Measurements from ENCODE around the gene THSD7A. TPM values are rescaled to one million over a fixed set of nuclear protein-coding genes. Genes with fewer than 3 reads are reported as not detected.

THSD7A gene
- total RNA-seq, 1 donor from 2014 or later = 14.3 TPM

GRCh38 chr7:11638011-11638774 lies 193.8 kb downstream of the THSD7A start:
- H3K27me3 Mint-ChIP-seq = no peaks in the 10 kb centered on the region
- H3K4me1 Mint-ChIP-seq (ENCODE audit: unreplicated experiment) = no peaks in the 10 kb centered on the region
- no peak for DNase-seq (ENCODE audit: extremely low spot score, unreplicated experiment)
- no peak overlapping the region for H3K27ac Mint-ChIP-seq
- TF ChIP-seq CTCF (conservative IDR thresholded peaks at IDR 0.05) = no peak
- H3K36me3 Mint-ChIP-seq = peaks cover 5% of the 10 kb centered on the region
- peaks cover 5% of the 10 kb centered on the region for H3K9me3 Mint-ChIP-seq
- no peak overlapping the region for H3K4me3 Mint-ChIP-seq

- no peaks in the 10 kb centered on the region for H3K27me3 Mint-ChIP-seq
- DNase-seq (ENCODE audit: extremely low spot score, unreplicated experiment) = no peak
Measured at GRCh38 chr7:11636274-11636673, 195.7 kb downstream of the THSD7A start.

GRCh38 chr7:11633310-11633709 lies 198.7 kb downstream of the THSD7A start:
- no peaks in the 10 kb centered on the region for H3K4me1 Mint-ChIP-seq (ENCODE audit: unreplicated experiment)

More at GRCh38 chr7:11636274-11636673, 195.7 kb downstream of the THSD7A start:
- Mint-ChIP-seq H3K4me1 (ENCODE audit: unreplicated experiment) (no peaks in the 10 kb centered on the region), H3K27ac (no peak overlapping the region), H3K4me3 (no peak overlapping the region), H3K36me3 (peaks cover 5% of the 10 kb centered on the region), H3K9me3 (peaks cover 5% of the 10 kb centered on the region)
- TF ChIP-seq CTCF (conservative IDR thresholded peaks at IDR 0.05) = no peak

GRCh38 chr7:11630355-11630754 lies 201.6 kb downstream of the THSD7A start:
- Mint-ChIP-seq H3K27ac (no peak overlapping the region), H3K36me3 (no peaks in the 10 kb centered on the region), H3K27me3 (no peaks in the 10 kb centered on the region), H3K9me3 (no peaks in the 10 kb centered on the region), H3K4me1 (ENCODE audit: unreplicated experiment) (no peaks in the 10 kb centered on the region), H3K4me3 (no peak overlapping the region)
- TF ChIP-seq CTCF (conservative IDR thresholded peaks at IDR 0.05) = no peak
- no peak for DNase-seq (ENCODE audit: extremely low spot score, unreplicated experiment)

More at GRCh38 chr7:11633310-11633709, 198.7 kb downstream of the THSD7A start:
- Mint-ChIP-seq H3K27ac (no peak overlapping the region), H3K27me3 (no peaks in the 10 kb centered on the region), H3K36me3 (peaks cover 5% of the 10 kb centered on the region), H3K9me3 (peaks cover 5% of the 10 kb centered on the region), H3K4me3 (no peak overlapping the region)
- no peak for DNase-seq (ENCODE audit: extremely low spot score, unreplicated experiment)
- TF ChIP-seq CTCF (conservative IDR thresholded peaks at IDR 0.05) = no peak

GRCh38 chr7:11625669-11626068 lies 206.3 kb downstream of the THSD7A start:
- Mint-ChIP-seq H3K4me1 (ENCODE audit: unreplicated experiment) (no peaks in the 10 kb centered on the region), H3K9me3 (peaks cover 5% of the 10 kb centered on the region), H3K4me3 (no peak overlapping the region), H3K36me3 (no peaks in the 10 kb centered on the region), H3K27me3 (no peaks in the 10 kb centered on the region), H3K27ac (no peak overlapping the region)
- no peak for DNase-seq (ENCODE audit: extremely low spot score, unreplicated experiment)
- no peak for TF ChIP-seq CTCF (conservative IDR thresholded peaks at IDR 0.05)

All from type B pancreatic cell (in vitro differentiated cells).